HUES6 (cell line): ENCODE measurements around the gene HECTD4.

ENCODE experiments used
- H3K27ac ChIP-seq: 2 replicates; pipeline ENCODE4 v1.7.0; 2013; ENCODE audit warnings: low read depth, mild to moderate bottlenecking, low read length, inconsistent platforms
- H3K27me3 ChIP-seq: 2 replicates; pipeline ENCODE4 v1.6.1; 2013; ENCODE audit warnings: low read length; ENCODE audit not compliant: control insufficient read depth, insufficient read depth
- H3K36me3 ChIP-seq: 2 replicates; pipeline ENCODE4 v1.6.1; 2013; ENCODE audit warnings: low read length; ENCODE audit not compliant: control insufficient read depth, insufficient read depth
- H3K4me1 ChIP-seq: 2 replicates; pipeline ENCODE4 v1.6.1; 2013; ENCODE audit warnings: low read length; ENCODE audit not compliant: control insufficient read depth, insufficient read depth
- H3K4me3 ChIP-seq: 2 replicates; pipeline ENCODE4 v1.5.1; 2013; ENCODE audit warnings: low read depth, low read length
- H3K9ac ChIP-seq: one replicate; pipeline ENCODE4 v1.6.1; 2013; ENCODE audit warnings: mild to moderate bottlenecking, low read length
- H3K9me3 ChIP-seq: 2 replicates; pipeline ENCODE4 v1.6.1; 2013; ENCODE audit warnings: low read depth, low read length; ENCODE audit not compliant: control insufficient read depth, insufficient read depth

The HECTD4 gene

GRCh38 chr12:112381883-112382796 lies at the start of gene HECTD4:
HECTD4 (minus strand) TSS chr12:112382431; CDS start chr12:112382128, 303 bp downstream.
- H3K27me3 ChIP-seq = no peaks in the 10 kb centered on the region
- H3K36me3 ChIP-seq = no peaks in the 10 kb centered on the region
- peak within 1 kb of the TSS; percentile 53; the same call in 1 of the 2 replicates for H3K27ac ChIP-seq
- H3K4me3 ChIP-seq = peak within 1 kb of the TSS; percentile 73
- no peaks in the 10 kb centered on the region for H3K9me3 ChIP-seq
- H3K4me1 ChIP-seq = peaks cover 7% of the 10 kb centered on the region; the same call in 1 of the 2 replicates
- peak within 1 kb of the TSS; percentile 74 for H3K9ac ChIP-seq

GRCh38 chr12:112431965-112432364 lies 49.7 kb upstream of the HECTD4 start:
- Histone ChIP-seq H3K9me3 (no peaks in the 10 kb centered on the region), H3K4me3 (no peak overlapping the region), H3K27ac (no peak overlapping the region), H3K4me1 (no peaks in the 10 kb centered on the region), H3K9ac (no peak overlapping the region), H3K27me3 (no peaks in the 10 kb centered on the region), H3K36me3 (peaks cover 3% of the 10 kb centered on the region)

- Histone ChIP-seq H3K4me3 (no peak overlapping the region), H3K4me1 (no peaks in the 10 kb centered on the region), H3K27ac (no peak overlapping the region), H3K36me3 (peaks cover 3% of the 10 kb centered on the region), H3K9me3 (no peaks in the 10 kb centered on the region), H3K9ac (no peak overlapping the region), H3K27me3 (no peaks in the 10 kb centered on the region)
Measured at GRCh38 chr12:112430929-112431328, 48.7 kb upstream of the HECTD4 start.

- Histone ChIP-seq H3K9ac (no peak overlapping the region), H3K9me3 (no peaks in the 10 kb centered on the region), H3K4me3 (no peak overlapping the region), H3K27ac (no peak overlapping the region), H3K27me3 (no peaks in the 10 kb centered on the region), H3K4me1 (no peaks in the 10 kb centered on the region), H3K36me3 (peaks cover 3% of the 10 kb centered on the region; the same call in 1 of the 2 replicates)
Measured at GRCh38 chr12:112427760-112428159, 45.5 kb upstream of the HECTD4 start.

- no peaks in the 10 kb centered on the region for H3K9me3 ChIP-seq
- no peak overlapping the region for H3K4me3 ChIP-seq
- H3K9ac ChIP-seq = no peak overlapping the region
- H3K27me3 ChIP-seq = no peaks in the 10 kb centered on the region
- H3K27ac ChIP-seq = no peak overlapping the region
- no peaks in the 10 kb centered on the region; the same call in 1 of the 2 replicates for H3K36me3 ChIP-seq
- no peaks in the 10 kb centered on the region for H3K4me1 ChIP-seq
Measured at GRCh38 chr12:112425582-112426382, 43.6 kb upstream of the HECTD4 start.

GRCh38 chr12:112424126-112424525 lies 41.9 kb upstream of the HECTD4 start:
- Histone ChIP-seq H3K9me3 (no peaks in the 10 kb centered on the region), H3K27me3 (no peaks in the 10 kb centered on the region), H3K4me3 (no peak overlapping the region), H3K9ac (no peak overlapping the region), H3K27ac (no peak overlapping the region), H3K36me3 (no peaks in the 10 kb centered on the region; the same call in 1 of the 2 replicates), H3K4me1 (peaks cover 5% of the 10 kb centered on the region; the same call in 1 of the 2 replicates)

- Histone ChIP-seq H3K4me3 (no peak overlapping the region), H3K36me3 (no peaks in the 10 kb centered on the region), H3K27ac (no peak overlapping the region), H3K9me3 (no peaks in the 10 kb centered on the region), H3K4me1 (peaks cover 5% of the 10 kb centered on the region; the same call in 1 of the 2 replicates), H3K9ac (no peak overlapping the region), H3K27me3 (no peaks in the 10 kb centered on the region)
Measured at GRCh38 chr12:112422531-112422930, 40.3 kb upstream of the HECTD4 start.

GRCh38 chr12:112421363-112421762 lies 39.1 kb upstream of the HECTD4 start:
- peaks cover 5% of the 10 kb centered on the region; the same call in 1 of the 2 replicates for H3K4me1 ChIP-seq
- H3K36me3 ChIP-seq = no peaks in the 10 kb centered on the region
- no peak overlapping the region for H3K4me3 ChIP-seq
- H3K27me3 ChIP-seq = no peaks in the 10 kb centered on the region
- no peaks in the 10 kb centered on the region for H3K9me3 ChIP-seq
- no peak overlapping the region for H3K9ac ChIP-seq
- H3K27ac ChIP-seq = no peak overlapping the region

GRCh38 chr12:112420740-112421139 lies 38.5 kb upstream of the HECTD4 start:
- H3K4me1 ChIP-seq = peaks cover 5% of the 10 kb centered on the region; the same call in 1 of the 2 replicates
- no peak overlapping the region for H3K9ac ChIP-seq
- no peak overlapping the region for H3K4me3 ChIP-seq
- H3K36me3 ChIP-seq = no peaks in the 10 kb centered on the region
- no peak overlapping the region for H3K27ac ChIP-seq
- no peaks in the 10 kb centered on the region for H3K9me3 ChIP-seq
- H3K27me3 ChIP-seq = no peaks in the 10 kb centered on the region

GRCh38 chr12:112419297-112420133 lies 37.3 kb upstream of the HECTD4 start:
- Histone ChIP-seq H3K9ac (peak overlapping the region; percentile 98), H3K4me3 (peak overlapping the region; percentile 100), H3K4me1 (peaks cover 5% of the 10 kb centered on the region; the same call in 1 of the 2 replicates), H3K27me3 (no peaks in the 10 kb centered on the region), H3K9me3 (no peaks in the 10 kb centered on the region), H3K27ac (peak overlapping the region; percentile 99), H3K36me3 (no peaks in the 10 kb centered on the region)
